CD4-positive, alpha-beta T cell treated with Interleukin-6 for 4 hours (primary cell): ENCODE results near the gene RAI14.
A peak's percentile ranks its signal among the peaks of the same experiment; 100 is the strongest.

Experiments used
- DNase-seq: peaks from one replicate; pipeline ENCODE4 v3.0.0-alpha.2; 2020; ENCODE audit warnings: mixed read lengths

The RAI14 gene

DNA sequence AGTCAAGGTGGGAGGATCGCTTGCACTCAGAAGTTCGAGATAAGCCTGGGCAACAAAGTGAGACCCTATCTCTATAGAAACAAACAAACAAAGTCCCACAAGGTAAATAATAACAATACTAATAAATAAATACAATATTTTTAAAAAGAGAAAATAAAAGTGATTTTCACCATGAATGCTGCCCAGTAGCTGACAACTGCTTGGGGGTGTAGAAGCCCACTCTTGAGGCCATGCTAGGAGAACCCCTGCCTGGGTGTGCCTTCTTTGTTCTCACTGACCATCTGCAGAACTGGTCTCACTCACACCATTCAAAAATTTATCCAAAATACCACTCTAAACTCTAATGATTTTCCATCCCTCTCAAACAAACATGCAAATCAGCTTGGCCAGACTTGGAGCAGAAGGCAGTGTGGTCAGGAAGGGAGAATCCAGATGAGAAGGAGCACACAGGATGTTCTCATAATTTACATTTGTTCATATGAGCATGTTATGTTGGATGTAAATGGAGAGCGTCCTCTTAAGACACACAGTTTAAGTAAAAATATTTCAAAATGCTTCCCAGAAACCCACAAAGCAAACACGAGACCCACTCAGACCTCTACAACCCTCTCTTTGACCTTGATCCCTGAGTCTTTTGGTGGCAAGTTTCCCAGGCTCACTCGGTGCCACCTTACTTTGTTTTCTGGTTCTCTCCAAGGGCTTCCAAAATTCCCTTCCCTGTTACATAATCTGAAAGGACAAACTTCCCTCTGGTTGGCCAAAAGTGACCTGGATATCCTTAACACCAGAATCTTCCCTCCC is 7.9 kb upstream of the RAI14 start:
- no peak for DNase-seq

DNA sequence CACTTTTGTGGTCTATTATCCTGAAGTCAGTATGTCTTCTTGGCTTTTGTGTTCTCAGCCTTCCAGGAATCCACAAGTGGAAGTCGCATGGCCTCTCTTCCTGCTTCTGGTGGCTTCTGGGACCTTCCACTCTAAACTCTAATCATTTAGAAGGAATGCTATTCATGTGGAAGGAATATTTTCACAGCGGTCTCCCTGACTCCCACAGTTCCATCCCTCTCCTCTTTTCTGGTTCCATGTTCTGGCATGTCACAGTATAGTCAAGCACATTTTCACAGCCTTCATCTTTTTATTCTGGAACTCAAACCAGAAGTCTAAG is 7.3 kb upstream of the RAI14 start:
- DNase-seq, result no peak

DNA sequence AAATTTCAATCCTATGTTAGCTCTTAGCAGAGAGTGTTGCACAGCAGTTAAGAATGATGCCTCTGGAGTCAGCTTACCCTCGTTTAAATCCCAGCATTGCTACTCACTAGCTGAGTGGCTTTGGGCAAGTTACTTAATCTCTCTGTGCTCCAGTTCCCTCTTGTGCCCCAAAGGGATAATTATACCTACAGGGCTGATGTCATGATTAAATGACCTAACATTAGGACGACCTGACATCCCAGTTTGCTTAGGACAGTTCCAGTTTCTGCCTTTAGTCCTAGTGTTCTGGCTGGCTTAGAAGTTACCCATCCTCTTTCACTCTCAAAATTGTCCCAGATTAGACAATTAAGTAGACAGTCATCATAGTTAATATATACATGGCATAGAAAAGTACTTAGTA is 4.3 kb upstream of the RAI14 start:
- no peak for DNase-seq

DNA sequence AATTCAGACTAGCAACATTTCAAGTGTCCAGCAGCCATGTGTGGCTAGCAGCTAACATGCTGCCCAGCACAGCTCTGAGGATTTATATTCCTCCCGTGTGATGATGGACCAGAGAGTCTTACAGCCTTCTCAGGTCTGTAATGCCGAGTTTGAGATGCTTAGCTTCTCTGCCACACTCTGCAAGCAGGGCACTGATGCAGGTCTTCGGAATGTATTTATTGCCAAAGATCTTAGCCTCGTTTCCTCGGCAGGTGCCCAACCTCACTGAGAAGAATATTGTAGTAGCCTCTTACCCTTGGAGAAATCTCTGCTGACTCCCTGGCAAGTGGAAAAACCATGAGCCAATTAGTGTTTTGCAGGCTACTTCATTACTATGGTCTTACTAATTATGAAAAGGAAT is 3.7 kb upstream of the RAI14 start:
- no peak for DNase-seq

DNA sequence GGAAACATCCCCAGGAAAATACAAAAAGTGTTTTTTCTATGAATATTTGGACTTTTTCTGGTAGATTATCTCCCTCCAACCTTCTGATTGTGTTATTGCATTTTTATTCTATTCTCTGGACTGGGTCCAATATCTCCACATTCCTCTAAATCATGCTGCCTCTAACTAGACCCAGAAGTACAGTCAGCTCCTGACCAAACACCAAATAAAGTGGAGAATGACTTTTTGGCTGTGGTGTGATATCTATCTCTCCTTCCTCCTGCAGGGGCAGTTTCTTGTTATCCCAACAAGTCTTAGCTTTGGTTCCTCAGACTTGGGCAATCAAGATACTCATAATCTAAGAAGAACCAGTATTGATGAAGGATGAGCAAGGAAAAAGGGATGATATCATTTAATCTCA is 3.2 kb upstream of the RAI14 start:
- no peak for DNase-seq

DNA sequence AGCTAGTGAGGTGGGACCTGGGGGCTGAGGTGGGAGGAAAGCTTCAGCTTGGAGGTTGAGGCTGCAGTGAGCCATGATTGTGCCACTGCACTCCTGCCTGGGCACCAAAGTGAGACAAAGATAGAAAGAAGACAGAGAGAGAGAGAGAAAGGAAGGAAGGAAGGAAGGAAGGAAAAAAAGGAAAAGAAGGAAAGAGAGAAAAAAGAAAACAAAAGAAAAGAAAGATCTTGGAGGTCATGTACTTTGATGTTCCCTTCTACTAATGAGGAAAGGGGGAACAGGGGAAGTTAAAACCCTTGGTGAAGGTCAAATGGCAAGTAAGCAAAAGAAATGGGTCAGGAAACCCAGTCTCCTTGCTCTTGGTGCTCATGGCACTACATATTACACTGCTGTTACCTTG is 2.4 kb upstream of the RAI14 start:
- DNase-seq, result no peak

DNA sequence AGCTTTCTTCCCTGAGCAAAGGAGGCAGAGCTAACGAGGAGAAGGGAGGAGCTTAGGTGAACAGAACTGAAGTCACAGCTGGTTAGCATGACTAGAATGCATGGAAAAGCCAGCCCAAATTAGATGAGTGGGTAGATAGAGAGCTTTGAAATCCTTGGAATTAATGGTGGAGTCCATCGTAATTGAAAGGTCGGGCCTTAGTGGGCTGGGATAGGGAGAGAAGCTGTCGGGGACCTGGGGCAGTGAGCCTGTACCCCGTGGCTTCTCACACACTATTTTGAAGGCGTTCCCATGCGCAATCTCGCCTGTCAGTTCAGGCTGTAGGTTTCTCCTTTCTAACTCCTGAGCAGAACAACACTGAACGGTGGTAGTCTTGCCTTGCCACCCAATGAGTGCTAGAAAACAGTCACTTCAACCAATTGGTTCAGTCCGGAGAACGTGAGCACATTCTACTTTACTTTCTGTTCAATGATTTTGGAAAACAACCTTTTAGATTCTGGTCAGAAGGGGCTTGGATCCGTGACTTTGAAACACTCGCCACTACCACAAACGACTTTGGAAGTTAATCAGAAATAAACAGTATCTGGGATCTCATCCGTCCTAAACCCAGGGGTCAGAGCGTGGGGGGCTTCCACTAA is 655 bp upstream of the RAI14 start:
- peak; percentile 27 for DNase-seq

DNA sequence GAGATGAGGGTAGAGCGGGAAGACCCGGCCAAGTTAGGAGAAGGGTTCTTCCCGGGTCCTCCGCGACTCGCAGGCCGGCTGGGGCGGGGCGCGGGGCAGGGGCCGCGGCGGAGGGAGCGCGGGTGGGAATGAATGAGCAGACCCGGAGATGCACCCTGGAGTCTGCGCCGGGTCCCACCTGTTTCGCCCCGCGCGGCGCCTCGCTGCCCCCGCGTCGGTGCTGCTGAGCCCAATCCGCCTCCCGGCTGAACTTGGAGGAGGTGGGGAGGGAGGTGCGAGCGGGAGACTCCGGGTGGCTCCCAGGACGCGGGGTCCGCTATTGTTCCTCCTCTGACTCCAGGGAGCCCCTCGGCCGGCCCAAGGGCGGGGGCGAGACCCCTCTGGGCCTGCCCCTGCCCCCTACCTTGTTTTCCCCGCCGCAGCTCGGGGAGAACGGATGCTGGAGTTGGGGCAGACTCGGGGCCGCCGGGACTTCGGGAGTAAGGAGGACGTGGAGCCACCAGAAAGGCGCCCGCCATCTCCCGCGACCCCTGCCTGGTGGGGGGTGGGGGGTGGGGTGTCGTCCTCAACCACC is 659 bp downstream of the RAI14 start:
- peak; percentile 10 for DNase-seq

DNA sequence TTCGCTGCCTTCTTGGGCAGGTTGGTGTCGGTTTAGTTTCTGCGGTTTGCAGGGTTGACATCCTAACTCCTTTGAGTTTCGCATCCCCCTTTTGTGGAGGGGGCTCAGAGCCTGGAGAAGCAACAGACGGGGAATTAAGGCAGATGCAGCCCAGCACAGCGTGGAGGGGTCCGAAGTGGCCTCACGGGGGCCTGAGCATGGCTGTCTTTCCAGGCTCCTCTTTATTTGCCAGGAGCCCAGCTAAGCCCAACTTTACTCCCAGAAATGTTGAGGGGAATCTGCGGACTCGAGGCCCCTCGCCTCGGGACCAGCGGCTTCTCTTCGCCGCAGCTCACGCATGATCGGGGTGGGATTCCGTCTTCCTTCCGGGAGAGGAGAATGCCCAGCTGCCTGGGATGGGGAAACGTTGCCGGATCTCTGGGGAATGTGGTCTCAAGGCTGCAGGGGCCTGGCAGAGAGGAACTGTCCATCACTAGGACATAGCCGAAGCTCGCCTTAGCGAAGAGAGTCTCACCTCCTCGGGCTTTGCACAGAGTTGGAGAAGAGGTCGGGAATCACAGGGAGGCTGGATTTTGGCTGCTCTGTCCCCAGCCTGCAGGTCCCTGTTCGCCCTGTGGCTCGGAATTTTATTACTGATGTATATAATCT is 1.3 kb downstream of the RAI14 start:
- no peak for DNase-seq

DNA sequence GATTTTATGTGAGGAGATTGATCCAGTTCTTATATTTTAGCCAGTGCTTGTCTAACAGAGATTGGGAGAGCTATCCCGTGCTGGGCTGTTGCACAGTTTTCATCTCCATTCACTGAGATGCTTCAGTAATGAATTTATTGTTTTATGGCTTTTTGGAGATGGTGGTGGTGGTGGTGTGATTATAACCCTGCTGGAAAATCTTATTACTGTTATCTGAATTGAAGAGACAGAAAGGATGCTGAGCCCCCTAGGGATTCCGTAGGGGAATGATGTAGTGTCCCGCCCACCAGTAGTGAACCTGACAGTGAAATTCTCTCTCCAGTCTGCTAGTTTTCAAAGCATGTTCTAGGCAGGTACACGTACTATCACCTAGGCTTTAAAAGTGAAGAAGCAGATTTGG is 1.9 kb downstream of the RAI14 start:
- DNase-seq, result no peak

DNA sequence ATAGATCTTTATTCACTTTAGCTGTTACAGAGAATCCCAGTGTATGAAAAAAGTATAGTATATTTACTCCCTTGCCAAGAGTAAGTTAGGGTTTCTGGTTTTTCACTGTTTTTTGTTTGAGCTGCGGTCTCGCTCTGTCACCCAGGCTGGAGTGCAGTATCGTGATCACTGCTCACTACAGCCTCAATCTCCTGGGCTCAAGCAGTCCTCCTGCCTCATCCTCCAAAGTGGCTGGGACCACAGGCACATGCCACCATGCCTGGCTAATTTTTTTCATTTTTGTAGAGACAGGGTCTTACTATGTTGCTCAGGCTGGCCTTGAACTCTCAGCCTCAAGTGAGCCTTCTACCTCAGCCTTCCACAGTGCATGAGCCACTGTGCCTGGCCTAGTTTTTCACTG is 3.0 kb downstream of the RAI14 start:
- DNase-seq, result no peak

DNA sequence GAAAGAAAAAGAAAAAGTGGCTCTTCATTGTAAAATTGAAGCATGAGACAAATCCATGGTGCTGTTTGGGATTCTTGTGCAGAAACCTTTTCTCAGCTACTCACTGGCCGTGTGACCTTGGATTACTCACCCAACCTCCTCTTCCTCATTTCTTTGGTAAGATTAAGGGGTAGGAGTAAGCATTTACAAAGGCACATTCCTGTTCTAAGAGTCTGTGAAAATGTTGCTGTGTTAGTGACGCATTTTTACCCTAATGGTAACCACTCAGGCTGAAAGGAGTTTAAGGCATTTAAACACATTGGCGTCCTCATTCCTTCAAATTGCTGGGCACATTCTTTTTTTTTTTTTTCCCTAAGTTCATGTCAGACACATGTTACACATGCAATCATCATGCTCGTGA is 4.3 kb downstream of the RAI14 start:
- DNase-seq, result no peak

DNA sequence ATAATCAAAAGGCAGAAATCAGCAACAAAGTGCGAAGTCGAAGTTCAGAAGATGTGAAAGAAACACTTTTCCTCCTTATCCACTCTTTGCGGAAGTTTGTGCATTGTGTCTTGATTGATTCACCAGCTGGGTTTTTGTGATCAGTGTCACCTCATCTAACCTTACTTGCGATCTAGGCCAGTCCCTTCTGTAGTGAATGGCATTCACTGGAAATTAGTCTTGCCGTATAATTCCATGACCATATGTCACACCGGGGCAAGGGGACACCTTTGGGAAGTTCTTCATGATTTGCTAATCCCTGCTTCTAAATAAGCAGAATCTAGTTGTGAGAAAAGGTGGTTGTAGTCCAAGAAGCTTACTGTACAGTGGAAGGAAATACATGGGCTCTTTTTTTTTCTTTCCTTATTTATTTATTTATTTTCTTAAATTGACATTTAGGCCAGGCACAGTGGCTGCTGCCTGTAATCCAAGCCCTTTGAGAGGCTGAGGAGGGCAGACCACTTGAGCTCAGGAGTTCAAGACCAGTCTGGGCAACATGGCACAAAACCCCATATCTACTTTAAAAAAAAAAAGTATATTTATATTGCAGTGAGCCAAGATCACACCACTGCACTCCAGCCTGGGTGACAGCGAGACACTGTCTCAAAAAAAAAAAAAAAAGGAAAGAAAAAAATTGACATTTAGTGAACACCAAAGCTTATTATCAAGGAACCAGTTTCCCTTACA is 7.8 kb downstream of the RAI14 start:
- DNase-seq, result no peak

DNA sequence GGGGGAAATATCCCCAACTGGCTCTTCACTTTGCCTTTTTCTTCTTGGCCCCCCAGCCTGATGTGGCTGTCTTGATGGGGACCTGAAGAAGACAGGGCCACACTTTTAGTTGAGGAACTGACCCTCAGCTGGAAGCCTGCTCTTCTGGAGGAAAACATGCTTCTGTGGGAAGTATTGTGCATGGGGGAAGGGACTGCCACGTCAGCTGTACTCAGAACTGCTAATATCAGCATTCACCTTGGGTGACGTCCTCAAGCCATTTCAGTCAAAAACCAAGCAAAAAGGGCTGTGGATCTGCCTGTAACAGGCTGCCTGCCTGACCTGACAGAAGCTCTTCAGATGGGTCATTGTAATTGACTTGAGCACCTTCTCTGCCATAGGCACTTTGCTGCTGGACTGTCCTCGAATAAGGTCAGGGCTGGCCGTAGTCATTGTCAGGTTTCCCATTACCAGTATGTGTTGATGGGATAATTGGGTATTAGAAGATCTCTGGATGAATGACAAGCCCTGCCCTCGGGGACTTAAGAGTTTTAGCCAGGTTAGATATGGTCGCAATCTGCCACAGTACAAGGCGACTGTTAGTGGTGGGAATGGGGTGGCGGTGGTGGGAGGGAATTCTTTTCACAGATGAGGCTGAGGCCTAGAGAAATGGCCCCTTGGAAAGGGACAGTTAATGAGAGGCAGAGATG is 10.4 kb downstream of the RAI14 start:
- DNase-seq, result no peak

DNA sequence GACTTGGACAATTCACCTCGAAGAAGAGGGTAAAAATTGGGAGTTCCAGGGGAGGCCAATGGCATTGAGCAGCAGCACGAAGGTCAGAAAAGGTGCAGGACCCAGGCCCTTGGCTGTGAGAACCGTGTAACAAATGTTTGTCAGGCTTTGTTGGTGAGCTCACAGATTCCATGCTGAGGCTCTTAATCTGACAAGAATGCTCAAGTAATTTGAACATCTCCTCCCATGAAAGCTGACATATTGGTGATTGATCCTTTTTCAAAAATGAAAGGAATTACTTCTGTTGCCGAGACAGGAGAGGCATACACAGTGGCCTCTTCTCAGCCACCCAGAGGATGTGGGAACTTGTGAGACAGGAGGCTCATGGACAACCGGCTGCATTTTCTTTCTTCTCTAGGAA is 11.6 kb downstream of the RAI14 start:
- DNase-seq, result no peak

DNA sequence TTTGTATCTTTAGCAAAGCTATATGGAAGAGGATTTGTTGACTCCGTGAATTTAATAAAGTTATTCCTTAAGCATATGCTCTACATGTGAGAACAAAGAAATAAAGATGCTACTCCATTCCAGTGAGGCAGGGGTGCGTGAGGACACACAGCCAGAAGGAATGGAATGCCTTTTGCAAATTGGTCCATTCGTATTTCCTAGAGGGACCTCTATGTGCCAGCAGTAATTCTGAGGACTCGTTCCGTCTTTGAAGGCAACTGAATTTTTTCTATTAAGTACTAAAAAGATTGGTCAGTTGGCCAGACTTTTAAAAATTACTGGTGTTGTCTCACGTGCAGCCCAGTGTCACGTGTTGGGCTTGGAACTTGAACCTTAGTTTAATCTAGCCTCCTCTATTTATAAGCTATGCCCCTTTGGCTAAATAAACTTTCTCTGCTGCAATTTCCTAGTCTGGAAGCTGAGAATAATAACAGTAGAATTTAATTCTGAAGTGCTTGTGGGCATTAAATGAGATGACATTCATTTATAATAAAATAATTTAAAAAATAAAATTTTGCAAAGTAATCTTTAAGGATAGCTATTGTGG is 13.9 kb downstream of the RAI14 start:
- DNase-seq, result no peak

DNA sequence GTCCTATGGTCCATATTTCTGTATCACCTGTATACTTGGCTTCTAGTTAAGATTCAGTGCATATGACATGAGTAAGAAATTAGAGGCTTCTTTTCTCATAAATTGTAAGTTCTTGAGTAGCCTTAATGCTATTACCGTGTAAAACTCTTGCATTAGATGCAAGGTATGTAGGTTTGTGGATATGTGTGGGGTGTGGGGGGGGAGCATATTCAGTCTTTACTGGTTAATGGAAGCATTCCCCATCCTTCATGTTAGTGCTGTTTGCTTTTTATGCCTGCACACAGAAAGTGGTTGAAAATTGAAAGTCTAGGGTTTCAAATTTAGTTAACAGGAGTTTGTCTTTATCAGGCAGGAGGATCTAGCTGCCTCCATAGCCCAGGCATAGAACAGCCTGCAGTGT is 16.1 kb downstream of the RAI14 start:
- DNase-seq, result no peak

DNA sequence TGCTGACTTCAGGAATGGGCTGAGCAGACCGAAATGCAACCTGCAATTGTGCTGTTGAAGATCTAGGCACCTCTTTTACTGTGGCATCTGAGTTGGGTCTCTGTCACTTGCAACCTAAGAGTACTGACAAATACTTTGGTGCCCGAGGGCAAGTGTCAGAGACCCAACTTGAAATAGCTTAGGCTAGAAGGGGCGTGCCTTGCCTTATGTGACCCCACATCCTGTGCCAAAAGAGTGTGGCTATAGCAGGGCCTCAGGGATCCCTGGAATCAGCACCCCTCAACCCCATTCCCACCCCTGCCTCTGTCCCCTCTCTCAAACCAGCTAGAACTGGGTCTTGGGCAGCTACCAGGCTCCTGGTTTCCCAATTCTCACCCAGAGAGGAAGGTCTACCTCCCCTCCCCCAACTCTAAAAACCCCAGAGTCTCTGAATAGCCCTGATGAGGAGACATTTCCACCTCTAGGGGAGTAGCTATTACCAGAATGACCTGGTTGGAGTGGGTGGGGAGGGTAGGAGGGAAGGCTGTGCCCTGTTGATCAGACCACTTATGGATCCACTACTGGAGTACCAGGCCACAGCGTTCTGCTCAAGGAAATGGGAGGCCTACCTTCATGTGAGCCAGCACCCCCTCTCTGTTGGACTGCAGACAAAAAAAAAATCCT is 17.5 kb downstream of the RAI14 start:
- DNase-seq, result no peak

DNA sequence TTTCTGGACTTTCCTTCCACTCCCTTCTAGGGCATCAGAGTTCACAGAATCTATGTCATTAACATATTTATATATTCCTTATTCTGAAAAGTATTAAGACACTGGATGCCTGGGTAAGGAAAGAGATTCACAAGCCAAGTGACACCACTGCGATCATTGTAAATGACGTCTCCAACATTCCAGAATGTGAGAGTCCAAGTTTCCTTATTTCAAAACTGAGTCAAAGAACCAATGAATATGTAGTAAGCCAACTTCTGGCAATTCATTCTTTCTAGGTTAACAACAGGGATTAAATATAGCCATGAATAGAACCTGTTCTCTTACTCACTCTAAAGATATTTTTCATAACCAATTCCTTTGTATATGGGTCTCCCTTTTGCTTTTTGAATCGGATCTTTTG is 18.1 kb downstream of the RAI14 start:
- no peak for DNase-seq

DNA sequence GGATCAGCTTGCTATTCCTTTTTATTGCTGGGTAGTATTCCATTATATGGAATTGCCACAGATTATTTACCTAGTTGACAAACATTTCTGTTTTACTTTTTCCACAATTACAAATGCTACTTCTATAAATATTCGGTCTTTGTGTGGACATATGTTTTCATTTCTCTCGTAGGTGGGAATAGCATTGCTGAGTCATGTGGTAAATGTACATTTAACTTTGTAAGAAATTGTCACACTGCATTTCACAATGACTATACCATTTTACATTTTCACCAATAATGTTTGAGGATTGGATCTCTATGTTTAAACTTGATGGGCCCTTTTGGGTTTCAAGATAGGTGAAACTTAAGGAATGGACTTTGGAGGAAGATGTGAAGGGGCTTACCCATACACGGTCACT is 19.7 kb downstream of the RAI14 start:
- no peak for DNase-seq

DNA sequence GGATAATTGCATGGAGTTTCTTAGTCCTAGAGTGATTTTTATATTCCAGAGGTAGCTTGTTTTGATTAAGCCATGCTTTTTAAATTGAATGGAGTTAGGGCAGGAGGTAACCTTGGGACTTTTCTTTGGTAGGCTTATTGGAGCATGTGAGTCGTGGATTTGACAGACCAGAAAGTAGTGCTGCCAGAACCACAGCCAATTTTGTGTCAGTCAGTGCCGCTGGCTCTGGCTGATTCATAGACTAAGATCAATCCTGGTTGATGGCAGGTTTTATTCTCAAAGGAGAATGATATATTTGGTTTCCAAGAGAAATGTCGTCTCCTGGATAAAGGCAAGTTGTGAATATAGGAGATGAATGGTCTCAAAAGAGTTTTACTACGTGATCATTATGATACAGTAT is 20.3 kb downstream of the RAI14 start:
- no peak for DNase-seq

DNA sequence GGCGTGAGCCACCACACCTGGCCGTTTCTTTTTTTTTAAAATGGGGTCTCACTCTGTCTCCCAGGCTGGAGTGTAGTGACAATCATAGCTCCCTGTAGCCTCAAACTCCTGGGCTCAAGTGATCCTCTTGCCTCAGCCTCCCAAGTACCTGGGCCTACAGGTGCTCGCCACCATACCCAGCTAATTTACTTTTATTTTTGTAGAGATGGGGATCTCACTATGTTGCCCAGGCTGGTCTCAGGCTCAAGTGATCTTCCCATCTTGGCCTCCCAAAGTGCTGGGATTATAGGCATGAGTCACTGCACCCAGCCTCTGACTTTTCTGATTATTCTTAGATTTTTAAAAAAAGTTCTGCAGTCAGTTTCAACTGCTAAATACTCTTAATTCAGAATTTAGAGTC is 21.3 kb downstream of the RAI14 start:
- DNase-seq, result no peak
